K562 (cell line): ENCODE results near the gene SIDT1. TPM values are rescaled to one million over a fixed set of nuclear protein-coding genes. Genes with fewer than 3 reads are reported as not detected.

ENCODE experiments used
- ATAC-seq: fragments of 200-7000 bp; cut with Tn5 transposase; 3 replicates; pipeline ENCODE4 v1.9.1; 2020; ENCODE audit warnings: moderate library complexity
- BruUV-seq: library from RNA; stranded (reverse); fragments of 400-500 nt; replicated peaks from 2 replicates; lab custom pipeline; 2021; lab: Mats Ljungman, UMichigan
- CTCF ChIA-PET: fragments of 300-600 bp; formaldehyde crosslinking; extraction: SDS; loops from one replicate; lab custom pipeline; 2021; ENCODE audit warnings: low intra/inter-chr PET ratio; lab: Yijun Ruan, JAX
- POLR2A ChIA-PET: fragments of 300-600, 350-650 bp; sonication (Branson Sonifier 250); formaldehyde crosslinking; extraction: SDS; loops from one replicate; lab custom pipeline; 2021; ENCODE audit warnings: antibody characterized with exemption, inconsistent platforms; lab: Yijun Ruan, JAX
- DNase-seq, 4 experiments: peaks; one replicate each; pipeline versions ENCODE4 v3.0.0 to v3.0.0-alpha.2; 2011 to 2018; ENCODE audit warnings: low spot score in 3 of 4, mixed read lengths in 3 of 4; ENCODE audit errors: extremely low read depth in 1 of 4
- FAIRE-seq: peaks from 2 replicates; lab custom pipeline; 2011; peaks lifted over from hg19 to GRCh38; lab: Jason Lieb, UNC
- H2AFZ ChIP-seq: 2 replicates; pipeline ENCODE4 v1.6.0; 2011; ENCODE audit warnings: low read depth, low read length, control low read depth, inconsistent platforms
- H3K27ac ChIP-seq: fragments of 200-600 bp; 3 replicates; pipeline ENCODE4 v1.8.0; 2011; ENCODE audit warnings: low read depth, mild to moderate bottlenecking, control low read depth, inconsistent platforms, low read length, moderate library complexity, mixed read lengths; ENCODE audit errors: extremely low read depth
- H3K27me3 ChIP-seq, 2 experiments: fragments of 300-600 bp in 1 of 2; 2 replicates in 1 of 2; 3 replicates in 1 of 2; pipeline versions ENCODE4 v1.6.0 to v1.8.0; 2011; ENCODE audit warnings: inconsistent platforms in 2 of 2, low read length in 2 of 2, mild to moderate bottlenecking in 1 of 2, mixed read lengths in 1 of 2, moderate library complexity in 1 of 2; ENCODE audit not compliant: control insufficient read depth in 2 of 2, insufficient read depth in 2 of 2
- H3K36me3 ChIP-seq: fragments of 300-600 bp; 3 replicates; pipeline ENCODE4 v1.8.0; 2011; ENCODE audit warnings: mild to moderate bottlenecking, low read length, inconsistent platforms; ENCODE audit not compliant: control insufficient read depth, insufficient read depth
- H3K4me1 ChIP-seq, 2 experiments: fragments of 200-600 bp in 1 of 2; replicated peaks in 1 of 2; 2 replicates in 1 of 2; 3 replicates in 1 of 2; pipeline versions ENCODE4 v1.5.1 to v1.8.0; 2011; ENCODE audit warnings: inconsistent platforms in 2 of 2, low read length in 2 of 2, mild to moderate bottlenecking in 1 of 2, mixed read lengths in 1 of 2, moderate library complexity in 1 of 2; ENCODE audit not compliant: control insufficient read depth in 2 of 2, insufficient read depth in 2 of 2
- H3K4me2 ChIP-seq: 2 replicates; pipeline ENCODE4 v1.6.1; 2011; ENCODE audit warnings: low read length, control low read depth, inconsistent platforms, mixed read lengths; ENCODE audit not compliant: insufficient read depth
- H3K4me3 ChIP-seq: fragments of 200-600 bp; sonication (generic), shearing (Covaris generic); 2 replicates; pipeline ENCODE4 v1.5.1; 2016; ENCODE audit warnings: control low read depth, inconsistent platforms
- H3K79me2 ChIP-seq: fragments of 200-600 bp; 3 replicates; pipeline ENCODE4 v1.8.0; 2011; ENCODE audit warnings: low read length, inconsistent platforms; ENCODE audit not compliant: control insufficient read depth, insufficient read depth
- H3K9ac ChIP-seq, 2 experiments: 2 replicates each; pipeline versions ENCODE4 v1.6.0 to v1.6.1; 2011; ENCODE audit warnings: low read depth in 2 of 2, low read length in 2 of 2, control low read depth in 1 of 2, inconsistent platforms in 1 of 2, mild to moderate bottlenecking in 1 of 2, mixed read lengths in 1 of 2; ENCODE audit not compliant: insufficient read depth in 1 of 2
- H3K9me1 ChIP-seq: one replicate; pipeline ENCODE4 v1.6.0; 2011; ENCODE audit warnings: inconsistent platforms, mild to moderate bottlenecking, low read length, moderate library complexity; ENCODE audit not compliant: control insufficient read depth, insufficient read depth
- H3K9me3 ChIP-seq: replicated peaks from 2 replicates; pipeline ENCODE4 v1.5.1; 2011; ENCODE audit warnings: low read depth, low read length, inconsistent platforms; ENCODE audit not compliant: control insufficient read depth, insufficient read depth
- H4K20me1 ChIP-seq: replicated peaks from 2 replicates; pipeline ENCODE4 v1.6.1; 2011; ENCODE audit warnings: low read length, inconsistent platforms, mixed read lengths; ENCODE audit not compliant: control insufficient read depth, insufficient read depth
- ETV6 ChIP-seq, 3 experiments: fragments of 150-350 bp in 1 of 3; sonication (generic) in 1 of 3; formaldehyde crosslinking in 1 of 3; IDR thresholded peaks; 2 replicates each; pipeline versions ENCODE4 v1.6.1 to v1.8.0; 2014 to 2022; ENCODE audit warnings: borderline replicate concordance in 2 of 3, low read depth in 2 of 3, antibody characterized with exemption in 1 of 3, low read length in 1 of 3, mild to moderate bottlenecking in 1 of 3, missing genetic modification reagents in 1 of 3
- HDAC8 ChIP-seq: fragments of 450-650 bp; IDR thresholded peaks from 2 replicates; pipeline ENCODE4 v1.6.1; 2016; ENCODE audit warnings: mild to moderate bottlenecking, missing genetic modification characterization, moderate library complexity, missing compliant biosample characterization
- HNRNPH1 ChIP-seq: fragments of 200-400 bp; formaldehyde crosslinking; optimal IDR thresholded peaks from 2 replicates; pipeline ENCODE3; 2017; ENCODE audit warnings: low read depth, mild to moderate bottlenecking, low read length, moderate library complexity
- KAT7 ChIP-seq: sonication (generic); formaldehyde crosslinking; IDR thresholded peaks from 2 replicates; pipeline ENCODE4 v1.8.0; 2022; ENCODE audit warnings: missing genetic modification reagents, mild to moderate bottlenecking, borderline replicate concordance
- RBBP5 ChIP-seq: fragments of 200-600 bp; sonication (generic); IDR thresholded peaks from 2 replicates; pipeline ENCODE4 v1.6.1; 2012; ENCODE audit warnings: borderline replicate concordance, mild to moderate bottlenecking, low read length, control low read depth, inconsistent platforms; ENCODE audit not compliant: insufficient read depth, poor library complexity, severe bottlenecking
- RBM15 ChIP-seq: fragments of 200-400 bp; formaldehyde crosslinking; IDR thresholded peaks from 2 replicates; pipeline ENCODE4 v1.6.1; 2018; ENCODE audit warnings: mild to moderate bottlenecking, low read length, moderate library complexity; ENCODE audit not compliant: insufficient read depth
- WGBS: fragments of 100-300 bp; shearing (Covaris generic); methylation state at CpG from one replicate; pipeline ENCODE4 v1.1.6; 2016; ENCODE audit warnings: low coverage, mixed read lengths; ENCODE audit not compliant: insufficient coverage; ENCODE audit errors: missing lambda C conversion rate; 5-methylcytosine and 5-hydroxymethylcytosine counted together
- in situ Hi-C: fragments of 300-500 bp; cut with MboI; formaldehyde crosslinking; loops from 4 replicates; pipeline ENCODE4 v1.15.0; 2018; ENCODE audit warnings: inconsistent platforms, mixed read lengths
- intact Hi-C: fragments of 100-400 bp; cut with micrococcal nuclease; formaldehyde crosslinking; loops from 2 replicates; pipeline ENCODE4 v1.14.2; 2022
- polyA plus RNA-seq, 8 experiments: library from polyadenylated mRNA; depleted of rRNA in 4 of 8; stranded (reverse) in 5 of 8; unstranded in 3 of 8; fragments of >200 nt; fragmentation: Nextera tagmentation in 2 of 8; fragmentation: Illumina TruSeq in 1 of 8; extraction: Ambion mirVana in 2 of 8; extraction: Trizol in 1 of 8; gene quantifications; 2 replicates each; pipeline versions ENCODE4 v1.2.1 to v1.2.3, GENCODE V29; 2011 to 2014; ENCODE audit warnings: inconsistent platforms in 1 of 8, missing spikeins in 1 of 8
- total RNA-seq, 7 experiments: library from RNA; depleted of rRNA in 6 of 7; stranded (reverse); fragments of >200 nt in 6 of 7; fragmentation: Illumina TruSeq in 2 of 7; extraction: Trizol in 2 of 7; gene quantifications; 2 replicates each; pipeline versions ENCODE4 v1.2.1 to v1.2.3, GENCODE V29; 2011 to 2021; ENCODE audit warnings: low replicate concordance in 1 of 7

The SIDT1 gene
- total and polyA plus RNA-seq, 9 of the 15 experiments (the other 6 are each of a cell fraction or from before 2014, with no cell fraction given), result not detected

DNA sequence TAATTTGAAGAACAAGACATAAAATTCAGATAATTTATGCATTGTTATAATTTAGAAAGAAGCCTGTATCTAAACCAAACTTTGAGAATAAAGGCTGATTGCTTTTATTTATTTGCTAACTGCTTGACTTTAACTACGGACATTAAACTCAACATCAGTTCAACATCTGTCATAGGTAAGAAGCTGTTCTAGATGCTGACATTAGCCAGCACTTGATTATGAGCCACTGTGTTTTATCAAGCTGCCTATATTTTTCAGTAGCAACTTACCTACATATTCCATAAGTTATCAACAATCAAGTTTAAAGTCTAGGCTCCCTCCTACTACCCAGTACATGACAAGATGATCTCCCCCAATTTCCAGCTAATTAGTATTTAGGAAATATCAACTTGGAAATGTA lies 122.0 kb downstream of the SIDT1 start:
- H3K27ac ChIP-seq, result no peak overlapping the region
- no peak overlapping the region for H3K4me2 ChIP-seq
- no peak for FAIRE-seq
- no peaks in the 10 kb centered on the region for H3K36me3 ChIP-seq
- DNase-seq, result no peak
- no peaks in the 10 kb centered on the region for H3K79me2 ChIP-seq
- WGBS, result 75% methylated on average over 1 of the region's 1 CpG
- ChIA-PET CTCF (no interaction called here), POLR2A (no interaction called here)
- ATAC-seq, result no peak
- H3K9me1 ChIP-seq, result no peaks in the 10 kb centered on the region
- H3K4me1 ChIP-seq, result no peaks in the 10 kb centered on the region
- no peaks in the 10 kb centered on the region for H3K27me3 ChIP-seq
- H3K9ac ChIP-seq, result no peak overlapping the region
- TF ChIP-seq RBM15 (no peak), RBBP5 (no peak), HNRNPH1 (no peak), HDAC8 (no peak), KAT7 (CRISPR knock-in tag) (no peak), ETV6 (IDR thresholded peaks at IDR 0.05; ENCODE audit: borderline replicate concordance in 1 of 2, low read depth in 2 of 2, low read length in 1 of 2) (no peak), ETV6 (CRISPR knock-in tag; IDR thresholded peaks at IDR 0.05; ENCODE audit: borderline replicate concordance) (no peak)
- H3K4me3 ChIP-seq, result no peak overlapping the region
- H4K20me1 ChIP-seq, result no peaks in the 10 kb centered on the region
- no TSS peak for BruUV-seq
- H2AFZ ChIP-seq, result no peak overlapping the region
- in situ Hi-C loops, result no loop called here
- intact Hi-C loops, result no loop called here
- no peaks in the 10 kb centered on the region for H3K9me3 ChIP-seq
